HG03064 (cell line): ENCODE results near the gene IFITM5.
"Not testable (repeated sequence)": the region's sequence is repeated elsewhere in the genome, so short reads cannot be mapped to it uniquely, and the experiment has no call there.

Experiments
- ATAC-seq: cut with Tn5 transposase; IDR thresholded peaks from one replicate; pipeline ENCODE4 v1.9.1; 2021; ENCODE audit warnings: low read depth; ENCODE audit not compliant: unreplicated experiment

Gene IFITM5

DNA sequence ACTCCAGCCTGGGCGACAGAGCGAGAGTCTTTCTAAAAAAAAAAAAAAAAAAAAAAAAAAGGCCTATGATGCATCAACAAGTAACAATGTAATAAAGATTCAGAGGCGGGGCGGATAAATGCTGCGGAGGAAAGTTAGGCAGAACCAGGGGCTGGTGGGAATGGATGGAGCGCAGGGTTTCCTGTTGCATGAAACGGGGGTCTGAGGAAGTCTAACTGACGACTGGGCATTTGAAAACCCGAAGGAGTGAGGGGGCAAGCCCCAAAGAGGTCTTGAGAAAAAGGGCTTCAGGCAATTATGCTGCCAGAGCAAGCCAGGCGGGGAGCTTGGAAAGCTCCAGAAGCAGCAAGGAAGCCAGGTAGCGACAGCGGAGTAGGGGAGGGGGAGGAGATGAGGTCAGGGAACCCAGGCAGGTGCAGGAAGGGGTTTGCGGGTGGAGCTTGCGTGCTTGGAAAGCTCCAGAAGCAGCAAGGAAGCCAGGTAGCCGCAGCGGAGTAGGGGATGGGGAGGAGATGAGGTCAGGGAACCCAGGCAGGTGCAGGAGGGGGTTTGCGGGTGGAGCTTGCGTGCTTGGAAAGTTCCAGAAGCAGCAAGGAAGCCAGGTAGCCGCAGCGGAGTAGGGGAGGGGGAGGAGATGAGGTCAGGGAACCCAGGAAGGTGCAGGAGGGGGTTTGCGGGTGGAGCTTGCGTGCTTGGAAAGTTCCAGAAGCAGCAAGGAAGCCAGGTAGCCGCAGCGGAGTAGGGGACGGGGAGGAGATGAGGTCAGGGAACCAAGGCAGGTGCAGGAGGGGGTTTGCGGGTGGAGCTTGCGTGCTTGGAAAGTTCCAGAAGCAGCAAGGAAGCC, 12.1 kb downstream of the IFITM5 start:
- ATAC-seq = not testable (repeated sequence)

GRCh38 chr11:285894-286220, 13.5 kb downstream of the IFITM5 start:
- ATAC-seq = no peak

DNA sequence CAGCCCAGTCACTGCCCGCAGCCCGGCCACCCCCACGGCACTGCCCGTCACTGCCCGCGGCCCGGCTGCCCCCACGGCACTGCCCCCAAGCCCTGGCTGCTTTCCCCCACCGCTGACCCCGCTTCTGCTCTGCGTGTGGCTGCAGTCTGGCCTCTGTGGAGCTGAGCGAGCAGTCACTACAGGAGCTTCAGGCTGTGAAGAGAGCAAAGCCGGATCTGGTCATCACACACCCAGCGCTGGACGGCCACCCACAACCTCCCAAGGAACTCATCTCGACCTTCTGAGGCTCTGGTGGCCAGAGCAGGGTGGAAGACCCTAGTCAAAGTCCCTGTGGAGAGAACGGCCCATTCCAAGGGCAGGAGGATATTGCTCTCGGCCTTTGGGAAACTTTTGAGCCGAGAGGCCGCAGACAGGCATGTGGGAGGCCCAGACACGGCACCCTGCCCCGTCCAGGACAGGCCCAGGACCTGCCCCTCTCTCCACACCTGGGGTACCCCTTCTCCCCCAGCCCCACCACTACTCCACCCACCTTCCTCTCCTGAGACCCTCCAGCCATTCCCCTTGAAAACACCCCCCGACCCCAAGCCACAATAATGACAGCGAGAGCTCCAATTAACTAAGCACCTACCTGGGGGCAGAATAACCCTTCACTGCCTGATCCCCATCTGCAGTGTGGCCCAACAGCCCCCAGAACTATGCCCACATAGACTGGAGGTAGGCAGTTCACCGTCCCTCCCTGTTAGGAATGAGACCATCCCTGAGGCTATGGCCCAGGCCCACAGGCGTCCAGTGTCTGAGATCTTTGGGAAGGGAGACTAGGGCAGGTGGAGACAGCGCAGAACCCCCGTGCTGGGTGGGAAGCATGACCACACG, 14.1 kb downstream of the IFITM5 start:
- ATAC-seq = no peak

- no peak for ATAC-seq
Observed at GRCh38 chr11:284105-285020, 15.0 kb downstream of the IFITM5 start.

GRCh38 chr11:283405-284104, 15.8 kb downstream of the IFITM5 start:
- ATAC-seq = no peak

DNA sequence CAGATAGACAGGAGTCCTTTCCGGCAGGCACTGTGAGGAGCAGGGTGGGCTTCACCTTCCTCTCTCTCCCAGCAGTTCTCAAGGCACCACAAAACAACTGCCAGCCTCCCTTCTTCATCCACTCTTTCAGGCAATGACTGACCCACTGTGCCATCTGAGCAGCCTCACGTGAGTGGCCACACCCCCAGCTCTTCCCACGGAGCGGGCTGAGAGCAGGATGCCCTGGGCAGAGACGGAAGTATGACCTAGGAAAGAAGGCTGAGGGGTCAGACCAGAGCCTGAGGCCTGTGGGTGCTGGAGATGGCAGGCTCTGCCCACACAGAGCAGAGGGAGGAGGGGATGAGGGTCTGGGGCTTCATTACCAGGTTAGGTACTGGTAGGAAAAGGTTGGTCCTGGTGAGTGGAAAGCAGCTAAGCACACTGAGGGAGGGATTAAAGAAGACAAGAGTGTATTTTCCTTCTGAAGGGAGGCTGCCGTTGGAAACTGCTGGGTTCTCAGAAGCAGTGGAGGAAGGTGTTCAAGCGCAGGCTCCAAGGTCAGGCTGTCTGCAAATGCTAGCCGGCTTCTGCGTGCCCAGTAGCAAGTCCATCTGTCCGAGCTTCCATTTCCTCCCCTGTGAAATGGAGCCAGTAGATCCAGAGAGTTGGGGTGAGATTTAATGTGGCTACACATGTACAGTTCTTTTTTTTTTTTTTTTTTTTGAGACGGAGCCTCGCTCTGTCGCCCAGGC, 16.5 kb downstream of the IFITM5 start:
- no peak for ATAC-seq

GRCh38 chr11:282171-282570, 17.2 kb downstream of the IFITM5 start:
- ATAC-seq = no peak

DNA sequence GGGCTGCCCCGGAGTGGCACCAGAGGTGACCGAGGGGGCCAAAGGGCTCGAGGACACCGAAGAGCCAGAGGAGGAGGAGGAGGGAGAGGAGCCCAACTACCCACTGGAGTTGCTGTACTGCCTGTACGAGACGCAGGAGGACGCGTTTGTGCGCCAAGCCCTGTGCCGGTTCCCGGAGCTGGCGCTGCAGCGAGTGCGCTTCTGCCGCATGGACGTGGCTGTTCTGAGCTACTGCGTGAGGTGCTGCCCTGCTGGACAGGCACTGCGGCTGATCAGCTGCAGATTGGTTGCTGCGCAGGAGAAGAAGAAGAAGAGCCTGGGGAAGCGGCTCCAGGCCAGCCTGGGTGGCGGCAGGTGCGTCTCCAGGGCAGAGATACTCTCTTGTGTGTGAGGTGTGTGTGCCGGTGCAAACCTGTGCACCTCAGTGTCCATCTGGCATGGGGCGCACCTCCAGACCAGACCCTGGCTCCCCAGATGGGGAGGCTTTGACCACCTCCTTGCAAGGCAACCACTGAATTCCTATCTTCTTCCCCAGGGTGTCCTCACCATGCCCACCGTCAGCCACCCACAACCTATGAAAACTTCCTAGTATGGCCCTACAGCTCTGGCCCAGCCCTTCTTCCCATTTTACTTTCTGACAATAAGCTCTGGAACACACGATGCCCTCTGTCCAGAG, 17.7 kb downstream of the IFITM5 start:
- ATAC-seq = no peak

DNA sequence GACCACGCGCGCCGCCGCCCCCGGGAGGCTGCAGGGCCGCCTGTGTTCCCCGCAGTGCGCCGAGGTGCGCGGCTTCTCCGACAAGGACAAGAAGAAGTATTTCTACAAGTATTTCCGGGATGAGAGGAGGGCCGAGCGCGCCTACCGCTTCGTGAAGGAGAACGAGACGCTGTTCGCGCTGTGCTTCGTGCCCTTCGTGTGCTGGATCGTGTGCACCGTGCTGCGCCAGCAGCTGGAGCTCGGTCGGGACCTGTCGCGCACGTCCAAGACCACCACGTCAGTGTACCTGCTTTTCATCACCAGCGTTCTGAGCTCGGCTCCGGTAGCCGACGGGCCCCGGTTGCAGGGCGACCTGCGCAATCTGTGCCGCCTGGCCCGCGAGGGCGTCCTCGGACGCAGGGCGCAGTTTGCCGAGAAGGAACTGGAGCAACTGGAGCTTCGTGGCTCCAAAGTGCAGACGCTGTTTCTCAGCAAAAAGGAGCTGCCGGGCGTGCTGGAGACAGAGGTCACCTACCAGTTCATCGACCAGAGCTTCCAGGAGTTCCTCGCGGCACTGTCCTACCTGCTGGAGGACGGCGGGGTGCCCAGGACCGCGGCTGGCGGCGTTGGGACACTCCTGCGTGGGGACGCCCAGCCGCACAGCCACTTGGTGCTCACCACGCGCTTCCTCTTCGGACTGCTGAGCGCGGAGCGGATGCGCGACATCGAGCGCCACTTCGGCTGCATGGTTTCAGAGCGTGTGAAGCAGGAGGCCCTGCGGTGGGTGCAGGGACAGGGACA, 18.4 kb downstream of the IFITM5 start:
- no peak for ATAC-seq

- no peak for ATAC-seq
Observed at GRCh38 chr11:279966-280705, 19.2 kb downstream of the IFITM5 start.

DNA sequence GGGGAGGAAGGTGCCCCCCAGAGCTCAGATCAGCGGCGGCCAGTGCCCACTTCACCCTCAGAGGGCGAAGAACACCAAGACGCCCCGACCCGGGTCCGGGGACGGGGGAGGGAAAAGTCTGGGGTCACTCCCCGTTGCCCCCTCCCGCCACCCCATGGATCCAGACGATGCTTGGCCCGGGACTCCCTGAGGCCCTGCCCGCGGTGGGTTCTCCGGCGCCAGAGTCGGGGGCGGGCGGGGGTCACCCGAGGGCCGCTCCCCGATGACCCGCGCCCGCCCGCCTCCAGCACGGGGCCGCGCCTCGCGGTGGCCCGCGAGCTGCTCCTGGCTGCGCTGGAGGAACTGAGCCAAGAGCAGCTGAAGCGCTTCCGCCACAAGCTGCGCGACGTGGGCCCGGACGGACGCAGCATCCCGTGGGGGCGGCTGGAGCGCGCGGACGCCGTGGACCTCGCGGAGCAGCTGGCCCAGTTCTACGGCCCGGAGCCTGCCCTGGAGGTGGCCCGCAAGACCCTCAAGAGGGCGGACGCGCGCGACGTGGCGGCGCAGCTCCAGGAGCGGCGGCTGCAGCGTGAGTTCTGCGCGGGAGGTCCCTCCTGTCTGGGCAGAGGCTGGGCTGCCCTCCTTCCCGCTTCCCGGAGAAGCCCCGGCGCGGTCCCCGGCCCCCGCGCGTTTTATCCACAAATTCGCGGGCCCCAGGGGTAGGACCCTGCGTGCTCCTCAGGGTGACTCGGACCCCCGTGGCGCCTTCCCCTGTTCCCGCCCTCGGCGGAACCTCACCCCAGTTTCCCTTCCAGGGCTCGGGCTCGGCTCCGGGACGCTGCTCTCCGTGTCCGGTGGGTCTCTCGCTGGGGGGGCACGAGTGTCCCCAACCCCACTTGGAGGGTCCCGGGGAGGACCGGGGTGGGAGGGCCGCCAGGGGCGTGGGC, 20.0 kb downstream of the IFITM5 start:
- no peak for ATAC-seq

GRCh38 chr11:278001-278951, 21.1 kb downstream of the IFITM5 start, which contains the start of gene NLRP6:
TSS of gene NLRP6 (plus strand) at chr11:278407. CDS start at chr11:278570, 163 bp downstream.
- no peak for ATAC-seq

DNA sequence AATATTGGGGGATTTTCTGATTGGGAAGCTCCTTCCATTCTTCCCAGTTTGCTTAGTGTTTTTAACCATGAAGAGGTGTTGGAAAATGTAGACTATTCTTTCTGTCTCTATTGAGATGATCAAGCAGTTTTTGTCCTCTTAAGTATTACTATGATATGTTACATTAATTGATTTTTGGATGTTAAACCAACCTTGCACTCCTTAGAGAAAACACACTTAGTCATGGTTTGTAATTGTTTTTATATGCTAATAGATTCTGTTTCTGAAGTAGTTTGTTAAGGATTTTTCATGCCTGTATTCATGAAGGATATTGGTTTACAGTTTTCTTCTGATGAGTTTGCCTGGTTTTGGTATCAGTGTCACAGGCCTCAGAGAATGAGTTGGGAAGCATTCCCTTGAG, 23.1 kb downstream of the IFITM5 start:
- no peak for ATAC-seq

DNA sequence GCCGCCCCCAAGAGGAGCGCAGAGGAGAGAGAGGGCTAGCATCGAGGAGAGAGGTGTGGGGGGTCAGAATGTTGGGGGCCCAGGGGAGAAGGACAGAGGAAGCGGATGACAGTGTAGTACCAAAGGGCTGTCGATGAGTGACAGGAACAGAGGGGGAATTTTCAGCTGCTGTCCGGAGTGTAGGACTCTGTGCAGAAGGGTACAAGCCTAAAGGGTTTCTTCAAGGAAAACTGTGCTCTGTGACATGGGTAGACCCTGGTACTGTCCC, 26.5 kb downstream of the IFITM5 start:
- no peak for ATAC-seq

DNA sequence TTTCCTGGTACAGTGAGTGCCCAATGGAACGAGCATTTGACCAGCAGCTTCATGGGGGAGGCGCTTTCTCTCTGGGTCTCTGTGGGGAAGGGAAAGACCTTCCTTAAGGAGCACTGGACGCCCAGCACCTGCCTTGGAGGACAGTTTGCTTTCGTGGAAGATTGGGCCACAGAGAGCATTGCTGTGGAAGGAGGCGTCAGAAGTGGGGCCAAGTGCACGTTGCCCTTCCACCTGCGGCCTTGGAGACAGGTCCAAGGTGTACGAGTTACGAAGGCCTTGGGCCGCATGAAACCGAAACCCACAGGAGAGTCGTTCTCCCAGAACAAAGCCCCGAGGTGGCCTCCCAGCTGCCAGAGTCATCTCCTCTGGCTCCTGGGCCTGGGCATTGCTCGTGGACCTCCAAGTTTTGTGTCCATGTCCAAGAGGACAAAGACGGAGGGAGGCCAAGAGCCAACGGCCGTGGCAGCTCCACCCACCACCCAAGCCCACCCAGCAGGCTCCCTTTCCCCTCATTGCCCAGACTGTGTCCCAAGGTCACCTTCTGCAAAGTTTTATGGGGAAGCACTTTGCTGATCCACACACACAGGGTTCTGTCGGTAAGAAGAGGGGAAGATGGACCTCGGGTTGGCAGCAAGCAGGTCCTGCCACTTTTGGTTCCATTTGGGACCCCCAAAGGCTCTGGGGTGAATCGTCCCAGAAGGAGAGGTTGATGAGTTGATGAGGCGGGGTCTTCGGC, 27.0 kb downstream of the IFITM5 start:
- ATAC-seq = no peak
